H9 (cell line): ENCODE data around the gene OXER1. TPM values are rescaled to one million over a fixed set of nuclear protein-coding genes. Genes with fewer than 3 reads are reported as not detected.

Experiments used
- DNase-seq: peaks from one replicate; pipeline ENCODE4 v3.0.0-alpha.2; 2017
- H2AFZ ChIP-seq: one replicate; pipeline ENCODE4 v1.6.1; 2013; ENCODE audit warnings: mild to moderate bottlenecking, low read length, control low read depth, moderate library complexity
- H2AK5ac ChIP-seq: 2 replicates; pipeline ENCODE4 v1.6.1; 2013; ENCODE audit warnings: low read length, control low read depth, mixed read lengths; ENCODE audit not compliant: insufficient read length
- H2BK120ac ChIP-seq: one replicate; pipeline ENCODE4 v1.6.1; 2013; ENCODE audit warnings: low read depth, mild to moderate bottlenecking, low read length, control low read depth, inconsistent platforms; ENCODE audit not compliant: poor library complexity, severe bottlenecking
- H2BK12ac ChIP-seq: 2 replicates; pipeline ENCODE4 v1.6.1; 2013; ENCODE audit warnings: low read length, control low read depth, mixed read lengths, low read depth; ENCODE audit not compliant: insufficient read length
- H2BK15ac ChIP-seq: 2 replicates; pipeline ENCODE4 v1.6.1; 2013; ENCODE audit warnings: low read depth, low read length, control low read depth
- H2BK20ac ChIP-seq: one replicate; pipeline ENCODE4 v1.6.1; 2013; ENCODE audit warnings: low read depth, mild to moderate bottlenecking, low read length, control low read depth, inconsistent platforms; ENCODE audit not compliant: poor library complexity, severe bottlenecking
- H2BK5ac ChIP-seq: 2 replicates; pipeline ENCODE4 v1.6.1; 2013; ENCODE audit warnings: low read length, control low read depth, mixed read lengths; ENCODE audit not compliant: insufficient read length
- H3K14ac ChIP-seq: 2 replicates; pipeline ENCODE4 v1.6.1; 2013; ENCODE audit warnings: low read length, control low read depth; ENCODE audit not compliant: insufficient read depth
- H3K18ac ChIP-seq: 2 replicates; pipeline ENCODE4 v1.6.1; 2013; ENCODE audit warnings: low read depth, mild to moderate bottlenecking, mixed read lengths, low read length, control low read depth; ENCODE audit not compliant: insufficient read length
- H3K23ac ChIP-seq: 2 replicates; pipeline ENCODE4 v1.6.1; 2013; ENCODE audit warnings: low read length, control low read depth, mixed read lengths, low read depth; ENCODE audit not compliant: insufficient read length
- H3K23me2 ChIP-seq: 2 replicates; pipeline ENCODE4 v1.6.1; 2013; ENCODE audit warnings: low read depth, mild to moderate bottlenecking, mixed read lengths, low read length, control low read depth; ENCODE audit not compliant: insufficient read length, poor library complexity, severe bottlenecking
- H3K27ac ChIP-seq: 2 replicates; pipeline ENCODE4 v1.5.1; 2013; ENCODE audit warnings: low read length, control low read depth, mixed read lengths, low read depth; ENCODE audit not compliant: insufficient read length
- H3K27me3 ChIP-seq: 2 replicates; pipeline ENCODE4 v1.6.1; 2013; ENCODE audit warnings: low read length, control low read depth, inconsistent platforms; ENCODE audit not compliant: insufficient read depth
- H3K4ac ChIP-seq: 2 replicates; pipeline ENCODE4 v1.6.1; 2013; ENCODE audit warnings: low read depth, mild to moderate bottlenecking, control low read depth, inconsistent platforms, low read length, moderate library complexity
- H3K4me1 ChIP-seq: 2 replicates; pipeline ENCODE4 v1.6.1; 2013; ENCODE audit warnings: low read length, control low read depth, inconsistent platforms; ENCODE audit not compliant: insufficient read depth
- H3K4me2 ChIP-seq: 2 replicates; pipeline ENCODE4 v1.6.1; 2013; ENCODE audit warnings: low read length, control low read depth, mixed read lengths; ENCODE audit not compliant: insufficient read length, insufficient read depth
- H3K56ac ChIP-seq: 2 replicates; pipeline ENCODE4 v1.6.1; 2013; ENCODE audit warnings: low read depth, mild to moderate bottlenecking, mixed read lengths, low read length, control low read depth; ENCODE audit not compliant: insufficient read length
- H3K79me1 ChIP-seq: 2 replicates; pipeline ENCODE4 v1.6.1; 2013; ENCODE audit warnings: low read depth, mild to moderate bottlenecking, moderate library complexity, low read length, control low read depth, inconsistent platforms; ENCODE audit not compliant: insufficient read depth, poor library complexity, severe bottlenecking
- H3K79me2 ChIP-seq: 2 replicates; pipeline ENCODE4 v1.6.1; 2013; ENCODE audit warnings: low read length, control low read depth, inconsistent platforms; ENCODE audit not compliant: insufficient read depth
- H3K9ac ChIP-seq: 2 replicates; pipeline ENCODE4 v1.6.1; 2013; ENCODE audit warnings: low read length, control low read depth, mixed read lengths; ENCODE audit not compliant: insufficient read length; ENCODE audit errors: extremely low read depth
- H3K9me3 ChIP-seq: one replicate; pipeline ENCODE4 v1.6.1; 2013; ENCODE audit warnings: low read depth, low read length, inconsistent platforms; ENCODE audit not compliant: control insufficient read depth
- H3T11ph ChIP-seq: one replicate; pipeline ENCODE4 v1.6.1; 2013; ENCODE audit warnings: mild to moderate bottlenecking, low read length, control low read depth, inconsistent platforms
- H4K20me1 ChIP-seq: one replicate; pipeline ENCODE4 v1.6.1; 2013; ENCODE audit not compliant: control insufficient read depth, insufficient read length, insufficient read depth
- H4K5ac ChIP-seq: 2 replicates; pipeline ENCODE4 v1.6.1; 2013; ENCODE audit warnings: low read depth, mild to moderate bottlenecking, mixed read lengths, low read length, control low read depth; ENCODE audit not compliant: insufficient read length
- H4K8ac ChIP-seq: replicated peaks from 2 replicates; pipeline ENCODE4 v1.6.1; 2013; ENCODE audit warnings: low read length, control low read depth, mixed read lengths, low read depth; ENCODE audit not compliant: insufficient read length
- H4K91ac ChIP-seq: 2 replicates; pipeline ENCODE4 v1.6.1; 2013; ENCODE audit warnings: low read depth, mild to moderate bottlenecking, moderate library complexity, mixed read lengths, low read length, control low read depth; ENCODE audit not compliant: insufficient read length
- H3K27ac Mint-ChIP-seq, 3 experiments: 2 replicates in 2 of 3; 3 replicates in 1 of 3; pipeline ENCODE4 v1.8.0; 2020 to 2021; ENCODE audit warnings: mixed read lengths in 3 of 3, mild to moderate bottlenecking in 1 of 3, moderate library complexity in 1 of 3
- H3K27me3 Mint-ChIP-seq: 2 replicates; pipeline ENCODE4 v1.8.0; 2021; ENCODE audit warnings: low read depth, mild to moderate bottlenecking, moderate library complexity, mixed read lengths
- H3K36me3 Mint-ChIP-seq, 3 experiments: 2 replicates in 2 of 3; 3 replicates in 1 of 3; pipeline ENCODE4 v1.8.0; 2020 to 2021; ENCODE audit warnings: low read depth in 3 of 3, mixed read lengths in 3 of 3; ENCODE audit not compliant: insufficient read depth in 1 of 3
- H3K4me1 Mint-ChIP-seq, 2 experiments: 2 replicates each; pipeline ENCODE4 v1.8.0; 2020; ENCODE audit warnings: mixed read lengths in 2 of 2
- H3K4me3 Mint-ChIP-seq, 2 experiments: 2 replicates in 1 of 2; 3 replicates in 1 of 2; pipeline ENCODE4 v1.8.0; 2020 to 2021; ENCODE audit warnings: mild to moderate bottlenecking in 2 of 2, mixed read lengths in 2 of 2, moderate library complexity in 1 of 2
- H3K9me3 Mint-ChIP-seq, 2 experiments: 2 replicates in 1 of 2; 3 replicates in 1 of 2; pipeline ENCODE4 v1.8.0; 2020; ENCODE audit warnings: mild to moderate bottlenecking in 2 of 2, mixed read lengths in 2 of 2, moderate library complexity in 1 of 2
- WGBS: extraction: QIAGEN DNeasy Blood & Tissue Kit; methylation state at CpG from one replicate; pipeline ENCODE4 v1.1.7; 2013; ENCODE audit warnings: missing lambda C conversion rate, low lambda C conversion rate, mixed read lengths; ENCODE audit not compliant: insufficient read length; ENCODE audit errors: extremely low coverage; 5-methylcytosine and 5-hydroxymethylcytosine counted together
- total RNA-seq: library from RNA; stranded (reverse); gene quantifications from 2 replicates; pipeline ENCODE4 v1.2.1, GENCODE V29; 2021
- TF ChIP-seq, protein P1 (sequence below): fragments of 200-600 bp; sonication (generic); conservative IDR thresholded peaks from 3 replicates; pipeline ENCODE4 v1.8.0; 2021; ENCODE audit warnings: antibody characterized with exemption, mild to moderate bottlenecking

OXER1 gene
- total RNA-seq, 1 experiment from 2014 or later: 1.6 TPM

- Histone ChIP-seq H4K5ac (no peak overlapping the region), H3K4me1 (no peaks in the 10 kb centered on the region), H2BK5ac (no peak overlapping the region), H3K23me2 (no peaks in the 10 kb centered on the region), H3K27ac (no peak overlapping the region), H2BK15ac (no peak overlapping the region), H4K8ac (no peak overlapping the region), H4K91ac (no peak overlapping the region), H3K9ac (no peak overlapping the region), H3K79me1 (no peaks in the 10 kb centered on the region), H3K27me3 (no peaks in the 10 kb centered on the region), H3K79me2 (no peaks in the 10 kb centered on the region), H3K56ac (no peak overlapping the region), H2BK20ac (no peak overlapping the region), H2AFZ (no peak overlapping the region), H3K4me2 (no peak overlapping the region), H4K20me1 (no peaks in the 10 kb centered on the region), H2AK5ac (no peak overlapping the region), H3T11ph (no peak overlapping the region), H3K14ac (no peak overlapping the region), H3K9me3 (no peaks in the 10 kb centered on the region), H2BK120ac (no peak overlapping the region), H3K23ac (no peak overlapping the region), H2BK12ac (no peak overlapping the region), H3K18ac (no peak overlapping the region), H3K4ac (no peak overlapping the region)
- no peak for DNase-seq
- WGBS: no CpG with 5 or more reads among the region's 7 CpGs
- TF ChIP-seq, protein P1, sequence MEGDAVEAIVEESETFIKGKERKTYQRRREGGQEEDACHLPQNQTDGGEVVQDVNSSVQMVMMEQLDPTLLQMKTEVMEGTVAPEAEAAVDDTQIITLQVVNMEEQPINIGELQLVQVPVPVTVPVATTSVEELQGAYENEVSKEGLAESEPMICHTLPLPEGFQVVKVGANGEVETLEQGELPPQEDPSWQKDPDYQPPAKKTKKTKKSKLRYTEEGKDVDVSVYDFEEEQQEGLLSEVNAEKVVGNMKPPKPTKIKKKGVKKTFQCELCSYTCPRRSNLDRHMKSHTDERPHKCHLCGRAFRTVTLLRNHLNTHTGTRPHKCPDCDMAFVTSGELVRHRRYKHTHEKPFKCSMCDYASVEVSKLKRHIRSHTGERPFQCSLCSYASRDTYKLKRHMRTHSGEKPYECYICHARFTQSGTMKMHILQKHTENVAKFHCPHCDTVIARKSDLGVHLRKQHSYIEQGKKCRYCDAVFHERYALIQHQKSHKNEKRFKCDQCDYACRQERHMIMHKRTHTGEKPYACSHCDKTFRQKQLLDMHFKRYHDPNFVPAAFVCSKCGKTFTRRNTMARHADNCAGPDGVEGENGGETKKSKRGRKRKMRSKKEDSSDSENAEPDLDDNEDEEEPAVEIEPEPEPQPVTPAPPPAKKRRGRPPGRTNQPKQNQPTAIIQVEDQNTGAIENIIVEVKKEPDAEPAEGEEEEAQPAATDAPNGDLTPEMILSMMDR: no peak
- H3K27me3 Mint-ChIP-seq: no peaks in the 10 kb centered on the region
- no peaks in the 10 kb centered on the region for H3K9me3 Mint-ChIP-seq
- peaks cover 12% of the 10 kb centered on the region in 2 experiments for H3K4me1 Mint-ChIP-seq
- H3K4me3 Mint-ChIP-seq: no peak overlapping the region
- peaks cover 0 to 1% (median 0%) of the 10 kb centered on the region in 3 experiments; a peak in 1 of 7 replicates for H3K36me3 Mint-ChIP-seq
- H3K27ac Mint-ChIP-seq: peak overlapping the region in 1 of 3 experiments; percentile 89; a peak in 2 of 7 replicates
Measured at GRCh38 chr2:42714686-42715085, 49.2 kb downstream of the OXER1 start.
